Endothelial cell of umbilical vein (primary cell): ENCODE results near the gene DUSP18.

ENCODE experiments used
- CTCF ChIP-seq, 2 donors: IDR thresholded peaks; 1 replicate in 1 of 2; 2 replicates in 1 of 2; pipeline ENCODE4 v1.5.1; 2011; ENCODE audit warnings: low read length in 2 of 2, mild to moderate bottlenecking in 2 of 2, moderate library complexity in 2 of 2, control low read depth in 1 of 2, inconsistent platforms in 1 of 2, low read depth in 1 of 2; ENCODE audit not compliant: insufficient read depth in 1 of 2; ENCODE audit errors: extremely low read depth in 1 of 2
- EZH2 ChIP-seq: IDR thresholded peaks from 2 replicates; pipeline ENCODE4 v1.6.1; 2012; ENCODE audit warnings: borderline replicate concordance, low read depth, mild to moderate bottlenecking, moderate library complexity, low read length, inconsistent platforms; ENCODE audit not compliant: severe bottlenecking
- GATA2 ChIP-seq: IDR thresholded peaks from 2 replicates; pipeline ENCODE4 v1.7.0; 2011; ENCODE audit warnings: low read depth, mild to moderate bottlenecking, moderate library complexity, mixed read lengths, low read length; ENCODE audit not compliant: insufficient read length, insufficient read depth
- MAX ChIP-seq: IDR thresholded peaks from 2 replicates; pipeline ENCODE4 v1.6.1; 2011; ENCODE audit not compliant: insufficient read depth, insufficient read length
- MYC ChIP-seq: IDR thresholded peaks from one replicate; pipeline ENCODE4 v1.6.1; 2011; ENCODE audit warnings: mild to moderate bottlenecking, low read depth, low read length
- POLR2A ChIP-seq: IDR thresholded peaks from 2 replicates; pipeline ENCODE4 v1.6.1; 2012; ENCODE audit warnings: low read depth, mild to moderate bottlenecking, control low read depth, low read length
- POLR2AphosphoS5 ChIP-seq: IDR thresholded peaks from 2 replicates; pipeline ENCODE4 v1.6.1; 2012; ENCODE audit warnings: low read depth, mild to moderate bottlenecking, control low read depth, low read length, moderate library complexity; ENCODE audit not compliant: insufficient read depth

GRCh38 chr22:30662040-30662439 is 5.6 kb downstream of the DUSP18 start:
- no peak for TF ChIP-seq CTCF (IDR thresholded peaks at IDR 0.05; ENCODE audit: extremely low read depth in 1 of 2, insufficient read depth in 1 of 2, low read depth in 1 of 2, low read length in 2 of 2)
- TF ChIP-seq POLR2A: no peak
- TF ChIP-seq GATA2: no peak
- no peak for TF ChIP-seq EZH2
- no peak for TF ChIP-seq POLR2AphosphoS5
- no peak for TF ChIP-seq MAX
- no peak for TF ChIP-seq MYC
